WERI-Rb-1 (cell line): ENCODE results near the gene DMWD.
A peak's percentile ranks its signal among the peaks of the same experiment; 100 is the strongest.

Experiments
- DNase-seq: peaks from one replicate; pipeline ENCODE4 v3.0.0-alpha.2; 2020
- H3K27ac ChIP-seq: fragments of 250-450 bp; sonication (Bioruptor Pico); 2 replicates; pipeline ENCODE4 v1.5.1; 2020; ENCODE audit warnings: mild to moderate bottlenecking, moderate library complexity
- H3K27me3 ChIP-seq: fragments of 250-450 bp; sonication (Bioruptor Pico); 2 replicates; pipeline ENCODE4 v1.5.1; 2021; ENCODE audit warnings: mild to moderate bottlenecking, low read depth, moderate library complexity; ENCODE audit not compliant: insufficient read depth, severe bottlenecking
- H3K36me3 ChIP-seq: fragments of 250-450 bp; sonication (Bioruptor Pico); 2 replicates; pipeline ENCODE4 v1.5.1; 2020; ENCODE audit warnings: mild to moderate bottlenecking, moderate library complexity
- H3K4me3 ChIP-seq: 2 replicates; pipeline ENCODE4 v1.5.1; 2011; ENCODE audit warnings: low read depth, mild to moderate bottlenecking, control low read depth, low read length
- H3K9me3 ChIP-seq: fragments of 250-450 bp; sonication (Bioruptor Pico); 2 replicates; pipeline ENCODE4 v1.5.1; 2021; ENCODE audit warnings: mild to moderate bottlenecking, moderate library complexity; ENCODE audit not compliant: severe bottlenecking
- TF ChIP-seq, protein P1 (sequence below): IDR thresholded peaks from 2 replicates; pipeline ENCODE4 v1.5.1; 2011; ENCODE audit warnings: low read depth, mild to moderate bottlenecking, control low read depth, inconsistent platforms, low read length

The DMWD gene

DNA sequence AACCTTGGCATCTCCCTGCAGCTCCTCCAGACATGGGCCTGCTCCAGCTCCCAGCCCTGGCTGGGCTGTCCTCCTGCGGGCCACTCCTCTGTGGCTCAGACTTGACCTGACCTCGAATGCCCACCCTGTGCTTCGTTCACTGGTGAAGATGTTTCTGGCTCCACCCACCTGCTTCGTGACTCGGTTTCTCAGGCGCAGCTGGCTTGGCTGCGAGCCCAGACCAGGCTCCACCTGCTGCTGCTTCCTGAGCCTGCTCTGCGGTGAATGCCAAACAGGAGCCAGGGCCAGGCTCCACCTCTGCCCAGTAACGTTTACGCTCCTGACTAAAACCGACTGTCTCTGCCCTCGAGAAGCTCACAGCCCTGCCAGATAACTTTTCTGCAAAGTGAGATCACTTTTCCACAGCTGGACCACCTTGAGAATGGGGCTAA is 31.4 kb upstream of the DMWD start:
- H3K36me3 ChIP-seq, result peaks cover 75% of the 10 kb centered on the region
- H3K27ac ChIP-seq, result no peak overlapping the region
- H3K4me3 ChIP-seq, result no peak overlapping the region
- TF ChIP-seq, protein P1, sequence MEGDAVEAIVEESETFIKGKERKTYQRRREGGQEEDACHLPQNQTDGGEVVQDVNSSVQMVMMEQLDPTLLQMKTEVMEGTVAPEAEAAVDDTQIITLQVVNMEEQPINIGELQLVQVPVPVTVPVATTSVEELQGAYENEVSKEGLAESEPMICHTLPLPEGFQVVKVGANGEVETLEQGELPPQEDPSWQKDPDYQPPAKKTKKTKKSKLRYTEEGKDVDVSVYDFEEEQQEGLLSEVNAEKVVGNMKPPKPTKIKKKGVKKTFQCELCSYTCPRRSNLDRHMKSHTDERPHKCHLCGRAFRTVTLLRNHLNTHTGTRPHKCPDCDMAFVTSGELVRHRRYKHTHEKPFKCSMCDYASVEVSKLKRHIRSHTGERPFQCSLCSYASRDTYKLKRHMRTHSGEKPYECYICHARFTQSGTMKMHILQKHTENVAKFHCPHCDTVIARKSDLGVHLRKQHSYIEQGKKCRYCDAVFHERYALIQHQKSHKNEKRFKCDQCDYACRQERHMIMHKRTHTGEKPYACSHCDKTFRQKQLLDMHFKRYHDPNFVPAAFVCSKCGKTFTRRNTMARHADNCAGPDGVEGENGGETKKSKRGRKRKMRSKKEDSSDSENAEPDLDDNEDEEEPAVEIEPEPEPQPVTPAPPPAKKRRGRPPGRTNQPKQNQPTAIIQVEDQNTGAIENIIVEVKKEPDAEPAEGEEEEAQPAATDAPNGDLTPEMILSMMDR, result no peak
- DNase-seq, result no peak
- H3K9me3 ChIP-seq, result no peaks in the 10 kb centered on the region
- no peaks in the 10 kb centered on the region for H3K27me3 ChIP-seq

DNA sequence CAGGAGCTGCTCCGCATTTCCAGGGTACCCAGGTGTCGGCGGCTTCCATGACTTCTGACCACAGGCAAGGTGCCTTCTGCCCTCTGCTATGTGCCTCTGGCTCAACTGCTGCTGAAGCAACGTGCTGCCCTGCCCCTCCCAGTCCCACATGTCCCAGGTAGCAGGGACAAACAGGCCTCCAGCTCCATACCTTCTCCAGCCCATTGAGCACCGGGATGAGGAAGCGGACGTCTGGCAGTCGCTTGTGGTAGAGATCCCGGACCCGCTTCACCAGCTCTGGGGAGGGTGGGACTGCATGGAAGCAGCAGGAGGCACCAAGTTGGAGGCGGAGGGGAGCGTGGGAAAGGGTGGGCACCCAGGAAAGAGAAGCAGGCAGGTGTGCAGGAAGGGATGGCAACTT is 30.5 kb upstream of the DMWD start:
- H3K27ac ChIP-seq, result no peak overlapping the region
- no peaks in the 10 kb centered on the region for H3K27me3 ChIP-seq
- no peak for DNase-seq
- no peaks in the 10 kb centered on the region for H3K9me3 ChIP-seq
- H3K36me3 ChIP-seq, result peaks cover 66% of the 10 kb centered on the region
- TF ChIP-seq, protein P1, result no peak
- H3K4me3 ChIP-seq, result no peak overlapping the region

DNA sequence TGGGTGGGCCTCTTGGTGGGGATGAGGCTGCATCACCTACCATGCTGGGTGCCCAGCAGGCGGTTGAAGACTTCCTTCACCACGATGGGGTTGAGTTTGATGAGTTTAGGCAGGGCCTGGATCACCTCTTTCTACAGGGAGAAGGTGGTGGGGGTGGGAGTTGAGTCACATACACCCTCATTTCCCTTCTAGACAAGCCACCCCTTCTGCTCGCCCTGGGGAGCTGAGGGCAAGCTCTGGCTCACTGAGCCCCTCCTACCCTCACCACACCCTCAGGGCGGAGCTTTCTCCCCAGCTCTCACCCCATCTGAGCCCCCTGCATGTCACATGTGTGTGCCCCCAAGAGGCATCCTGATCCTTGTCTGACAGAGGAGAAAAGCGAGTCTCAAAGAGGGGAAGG is 30.1 kb upstream of the DMWD start:
- Histone ChIP-seq H3K9me3 (no peaks in the 10 kb centered on the region), H3K36me3 (peaks cover 62% of the 10 kb centered on the region), H3K4me3 (no peak overlapping the region), H3K27ac (no peak overlapping the region), H3K27me3 (no peaks in the 10 kb centered on the region)
- no peak for DNase-seq
- TF ChIP-seq, protein P1, result no peak

DNA sequence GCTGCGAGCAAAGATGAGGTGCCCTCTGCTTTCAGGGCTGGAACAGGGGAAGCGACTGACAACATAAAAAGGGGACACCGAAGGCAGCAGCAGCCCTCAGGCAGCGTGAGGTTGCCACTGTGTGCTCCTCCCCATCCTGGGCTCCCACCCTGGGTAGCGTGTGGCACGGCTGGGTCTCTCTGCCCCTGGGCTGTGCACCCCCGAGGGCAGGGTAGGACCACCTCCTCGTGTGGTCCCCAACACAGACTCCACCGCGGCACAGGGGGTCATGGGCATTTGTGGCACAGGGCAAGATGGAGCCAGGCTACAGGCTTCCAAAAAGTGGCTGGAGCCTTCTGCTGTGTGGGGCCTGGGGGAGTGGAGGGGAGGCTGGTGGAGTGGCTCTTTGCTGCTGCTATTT is 28.9 kb upstream of the DMWD start:
- no peak for DNase-seq
- H3K9me3 ChIP-seq, result no peaks in the 10 kb centered on the region
- H3K27me3 ChIP-seq, result no peaks in the 10 kb centered on the region
- peaks cover 51% of the 10 kb centered on the region for H3K36me3 ChIP-seq
- no peak overlapping the region for H3K4me3 ChIP-seq
- TF ChIP-seq, protein P1, result no peak
- no peak overlapping the region for H3K27ac ChIP-seq

DNA sequence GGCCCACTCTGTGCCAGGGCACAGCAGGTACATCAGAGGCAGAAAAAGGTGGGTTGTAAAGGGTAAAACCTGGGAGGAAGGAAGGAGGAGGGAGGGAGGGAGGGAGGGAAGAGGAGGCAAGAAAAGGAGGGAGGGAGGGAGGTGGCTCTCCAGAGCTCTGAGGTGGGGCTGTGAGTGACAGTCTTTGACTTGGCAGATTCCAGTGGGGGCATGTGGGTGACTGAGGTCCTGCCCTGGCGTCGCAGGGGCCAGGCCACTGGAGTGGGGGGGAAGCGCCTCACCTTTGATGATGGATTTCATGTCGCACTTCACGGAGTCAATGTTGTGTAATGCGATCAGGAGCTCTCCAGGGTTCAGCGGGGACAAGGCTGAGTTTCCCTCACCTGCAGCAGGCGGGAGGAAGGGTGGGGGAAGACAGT is 28.5 kb upstream of the DMWD start:
- no peaks in the 10 kb centered on the region for H3K9me3 ChIP-seq
- no peak overlapping the region for H3K4me3 ChIP-seq
- no peak for DNase-seq
- TF ChIP-seq, protein P1, result no peak
- peaks cover 48% of the 10 kb centered on the region for H3K36me3 ChIP-seq
- no peak overlapping the region for H3K27ac ChIP-seq
- no peaks in the 10 kb centered on the region for H3K27me3 ChIP-seq

DNA sequence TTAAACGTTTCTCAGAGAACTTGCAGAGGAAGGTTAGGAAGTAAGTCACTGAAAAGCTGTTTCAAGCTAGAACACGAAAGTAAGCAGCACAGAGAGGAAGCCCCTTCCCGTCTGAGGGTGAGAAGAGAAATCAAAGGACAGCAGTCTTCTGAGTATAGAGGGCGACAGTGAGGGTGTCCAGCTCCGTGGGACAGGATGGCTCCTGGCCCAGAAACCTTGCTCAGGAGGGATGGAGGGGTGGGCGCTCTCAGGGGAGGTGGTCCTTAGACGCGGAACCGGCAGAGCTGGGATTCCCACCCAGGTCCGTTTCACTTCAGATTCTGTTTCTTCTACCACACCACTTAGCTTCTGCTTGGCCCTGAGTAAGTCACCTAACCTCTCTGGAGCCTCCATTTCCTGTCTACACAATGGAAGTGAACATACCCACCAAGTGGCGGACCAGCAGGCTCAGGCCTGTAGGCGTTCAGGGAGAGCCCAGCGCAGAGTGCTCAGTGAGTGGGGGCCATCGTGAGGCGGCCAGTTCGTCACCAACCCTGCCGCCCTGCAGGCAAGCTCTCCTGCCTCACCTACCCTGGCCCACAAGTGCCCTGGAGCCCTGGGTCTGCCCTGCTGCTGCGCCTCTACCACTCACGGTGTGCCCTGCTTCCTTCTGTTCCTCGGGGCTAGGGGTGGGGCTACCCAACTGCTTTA is 27.9 kb upstream of the DMWD start:
- no peak overlapping the region for H3K4me3 ChIP-seq
- peak overlapping the region; percentile 51 for H3K27ac ChIP-seq
- DNase-seq, result no peak
- no peaks in the 10 kb centered on the region for H3K27me3 ChIP-seq
- no peaks in the 10 kb centered on the region for H3K9me3 ChIP-seq
- H3K36me3 ChIP-seq, result peaks cover 42% of the 10 kb centered on the region
- TF ChIP-seq, protein P1, result no peak
